Body of pancreas (tissue), 4 donors: ENCODE results near the gene BPIFB6.

Experiments used
- CTCF ChIP-seq, 7 experiments: fragments of 450-650 bp in 4 of 7; fragments of 200-600 bp in 3 of 7; sonication (generic) in 3 of 7; IDR thresholded peaks; one replicate each; pipeline ENCODE4 v1.5.1; 2016 to 2019; ENCODE audit warnings: antibody characterized with exemption in 7 of 7
- POLR2A ChIP-seq, 3 donors: fragments of 450-650 bp; IDR thresholded peaks; one replicate each; pipeline ENCODE4 v1.6.1; 2016; ENCODE audit warnings: antibody characterized with exemption in 3 of 3, mild to moderate bottlenecking in 2 of 3

- TF ChIP-seq CTCF (IDR thresholded peaks at IDR 0.05) (no peak), POLR2A (IDR thresholded peaks at IDR 0.05) (no peak)
Measured at GRCh38 chr20:33062105-33062824, 30.8 kb downstream of the BPIFB6 start.
